ENCODE data around the gene DTX2.
"Not testable (repeated sequence)": the region's sequence is repeated elsewhere in the genome, so short reads cannot be mapped to it uniquely, and the experiment has no call there.

The DTX2 gene

DNA sequence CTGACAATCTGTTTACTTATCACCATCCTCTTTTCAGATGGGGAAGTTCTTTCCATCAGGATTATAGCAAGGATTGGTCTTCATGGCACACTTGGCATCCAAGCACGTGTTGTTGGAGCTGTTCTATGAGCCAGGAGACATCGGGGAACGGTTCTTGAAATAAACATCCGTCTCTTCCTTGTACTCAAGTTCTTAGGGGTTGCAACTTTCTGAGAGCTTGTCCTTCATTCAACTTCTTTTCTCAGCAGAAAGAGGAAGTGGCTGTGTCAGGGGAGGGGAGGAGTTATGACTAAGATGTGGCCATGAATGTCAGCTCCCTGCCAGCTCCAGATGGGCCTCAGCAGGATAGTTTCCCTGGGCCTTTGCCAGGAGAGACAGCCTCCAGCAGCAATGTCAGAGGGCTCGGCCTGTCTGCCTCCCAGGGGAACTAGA lies 15.9 kb upstream of the DTX2 start:
- not testable (repeated sequence) for DNase-seq

DNA sequence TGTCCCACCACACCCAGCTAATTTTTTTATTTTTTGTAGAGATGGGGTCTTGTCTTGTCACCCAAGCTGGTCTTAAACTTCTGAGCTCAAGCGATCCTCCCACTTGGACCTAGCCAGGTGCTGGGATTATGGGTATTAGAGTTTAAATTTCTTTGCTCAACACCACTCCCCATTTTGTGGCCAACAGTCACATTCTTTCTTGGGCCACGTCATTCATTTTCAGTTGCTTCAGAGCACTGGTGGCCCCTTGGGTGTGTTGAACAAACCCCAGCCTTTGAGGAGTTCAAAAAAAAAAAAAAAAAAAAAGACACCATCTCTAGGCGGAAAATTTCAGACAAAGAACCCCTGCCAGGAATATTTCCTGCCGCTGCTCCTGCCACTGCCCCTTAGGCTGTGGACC lies 4.5 kb upstream of the DTX2 start:
- DNase-seq, result not testable (repeated sequence)

DNA sequence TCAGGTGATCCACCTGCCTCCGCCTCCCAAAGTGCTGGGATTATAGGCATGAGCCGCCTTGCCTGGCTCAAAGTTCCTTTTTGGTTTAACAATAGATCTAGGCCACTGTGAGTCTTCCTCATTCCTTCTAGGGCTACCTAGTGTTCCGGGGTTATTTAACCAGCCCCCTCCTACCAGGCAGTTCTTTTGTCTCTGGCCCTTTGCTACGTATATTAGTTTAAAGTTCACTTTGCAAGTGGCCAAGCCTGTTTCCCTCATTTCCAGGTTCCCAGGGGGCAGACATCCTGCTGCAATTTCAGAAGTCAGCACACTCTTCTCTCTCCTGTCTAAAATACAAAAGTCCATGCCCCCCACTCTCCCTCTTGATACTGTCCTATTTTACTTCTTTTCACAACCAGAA lies 3.0 kb upstream of the DTX2 start:
- not testable (repeated sequence) for DNase-seq

DNA sequence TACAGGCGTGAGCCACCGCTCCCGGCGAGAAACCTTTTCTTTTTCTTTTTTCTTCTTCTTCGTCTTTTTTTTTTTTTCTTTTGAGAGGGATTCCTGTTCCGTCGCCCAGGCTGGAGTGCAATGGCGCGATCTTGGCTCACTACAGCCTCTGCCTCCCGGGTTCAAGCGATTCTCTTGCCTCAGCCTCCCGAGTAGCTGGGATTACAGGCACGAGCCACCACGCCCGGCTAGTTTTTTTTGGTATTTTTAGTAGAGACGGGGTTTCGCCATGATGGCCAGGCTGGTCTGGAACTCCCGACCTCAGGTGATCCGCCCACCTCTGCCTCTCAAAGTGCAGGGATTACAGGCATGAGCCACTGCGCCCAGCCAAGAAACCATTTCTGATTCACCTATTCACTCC lies 742 bp upstream of the DTX2 start:
- not testable (repeated sequence) for DNase-seq

DNA sequence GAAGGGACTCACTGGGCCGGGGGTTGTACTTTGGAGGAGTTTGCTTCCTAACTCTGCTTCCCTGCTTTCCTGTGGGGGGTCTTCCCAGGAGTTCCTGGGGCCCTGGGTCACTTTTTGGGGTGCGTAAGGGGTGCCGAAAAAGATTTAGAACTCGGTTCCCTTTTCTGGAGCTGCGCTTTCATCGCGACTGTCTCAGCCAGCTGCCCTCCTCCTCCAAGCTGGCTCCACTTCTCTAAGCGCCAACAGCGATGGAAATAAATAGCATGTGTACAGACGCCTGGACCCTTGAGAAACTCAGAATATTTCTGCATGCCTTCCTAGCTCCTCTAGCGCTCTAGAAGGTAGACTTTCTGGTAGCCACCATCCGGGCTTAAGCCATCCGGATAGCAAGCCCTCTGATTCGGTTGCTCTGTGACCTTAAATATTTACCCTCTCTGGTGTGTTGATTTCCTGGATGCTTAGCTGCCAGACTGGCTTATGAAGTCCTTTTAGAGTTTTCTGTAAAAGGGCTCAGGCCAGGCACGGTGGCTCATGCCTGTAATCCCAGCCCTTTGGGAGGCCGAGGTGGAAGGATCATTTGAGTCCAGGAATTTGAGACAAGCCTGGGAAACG lies 868 bp downstream of the DTX2 start:
- DNase-seq, result not testable (repeated sequence)

DNA sequence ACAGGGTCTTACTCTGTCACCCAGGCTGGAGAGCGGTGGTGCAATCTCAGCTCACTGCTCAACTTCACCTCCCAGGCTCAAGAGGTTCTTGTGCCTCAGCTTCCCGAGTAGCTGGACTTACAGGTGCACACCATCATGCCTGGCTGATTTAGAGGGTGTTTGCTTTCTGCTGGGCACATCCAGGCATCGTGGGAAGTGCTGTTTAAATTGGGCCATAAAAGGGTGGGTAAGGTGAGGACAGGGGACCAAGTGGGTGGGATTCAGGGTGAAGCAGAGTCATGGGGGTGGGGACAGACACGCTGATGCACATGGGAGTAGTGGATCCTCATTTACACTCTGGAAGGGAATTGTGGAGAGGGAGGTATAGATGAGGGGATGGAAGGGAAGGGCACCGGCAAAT lies 3.5 kb downstream of the DTX2 start:
- not testable (repeated sequence) for DNase-seq

DNA sequence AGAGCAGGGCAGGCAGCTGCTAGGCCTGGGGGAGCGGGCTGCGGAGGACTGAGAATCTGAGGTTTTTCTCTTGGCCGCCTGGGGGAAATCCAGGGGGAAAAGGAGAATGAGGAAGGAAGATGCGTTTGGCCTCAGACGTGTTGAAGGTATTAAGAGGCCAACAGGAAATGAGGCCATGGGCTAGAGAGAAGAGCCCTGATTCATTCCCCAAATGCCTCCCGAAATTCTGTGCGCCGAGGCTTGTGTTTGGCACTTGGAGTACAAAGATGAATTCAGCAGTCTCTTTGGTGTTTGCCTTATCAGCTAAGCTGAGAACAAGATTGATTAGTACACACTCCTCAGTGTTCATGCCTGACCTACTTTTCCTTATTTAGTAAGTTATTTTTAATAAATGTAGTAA lies 4.4 kb downstream of the DTX2 start:
- DNase-seq, result not testable (repeated sequence)

DNA sequence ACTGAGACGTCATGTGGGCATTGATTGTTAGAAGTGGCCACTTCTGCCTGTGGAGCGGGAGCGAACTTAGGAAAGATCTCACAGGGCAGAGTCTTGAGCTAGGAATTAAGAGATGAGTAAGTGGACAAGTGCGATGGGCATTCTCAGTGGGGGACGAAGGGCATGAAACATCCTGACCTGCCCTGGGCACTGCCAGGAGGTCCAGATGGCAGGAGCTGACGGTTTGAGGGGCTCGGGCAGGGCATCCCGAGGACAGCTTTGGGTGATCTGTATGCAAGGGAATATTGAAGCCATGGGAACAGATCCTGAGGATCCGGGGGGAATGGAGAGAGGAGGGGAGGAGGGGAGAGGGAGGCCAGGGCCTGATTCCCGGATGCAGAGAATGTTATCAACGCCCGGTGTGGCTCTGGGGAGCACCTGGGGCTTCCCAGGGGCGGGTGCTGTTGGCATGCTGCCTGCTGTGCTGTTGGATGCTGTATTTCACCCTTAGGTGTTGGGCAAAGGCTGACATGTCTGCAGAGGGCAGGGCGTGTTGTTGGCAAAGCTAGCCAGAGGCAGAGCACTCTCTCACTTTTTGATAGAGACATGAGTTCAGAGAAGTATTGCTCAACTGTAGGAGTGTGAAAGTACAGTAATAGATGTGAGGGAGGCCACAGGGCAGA lies 6.4 kb downstream of the DTX2 start:
- DNase-seq, result not testable (repeated sequence)

DNA sequence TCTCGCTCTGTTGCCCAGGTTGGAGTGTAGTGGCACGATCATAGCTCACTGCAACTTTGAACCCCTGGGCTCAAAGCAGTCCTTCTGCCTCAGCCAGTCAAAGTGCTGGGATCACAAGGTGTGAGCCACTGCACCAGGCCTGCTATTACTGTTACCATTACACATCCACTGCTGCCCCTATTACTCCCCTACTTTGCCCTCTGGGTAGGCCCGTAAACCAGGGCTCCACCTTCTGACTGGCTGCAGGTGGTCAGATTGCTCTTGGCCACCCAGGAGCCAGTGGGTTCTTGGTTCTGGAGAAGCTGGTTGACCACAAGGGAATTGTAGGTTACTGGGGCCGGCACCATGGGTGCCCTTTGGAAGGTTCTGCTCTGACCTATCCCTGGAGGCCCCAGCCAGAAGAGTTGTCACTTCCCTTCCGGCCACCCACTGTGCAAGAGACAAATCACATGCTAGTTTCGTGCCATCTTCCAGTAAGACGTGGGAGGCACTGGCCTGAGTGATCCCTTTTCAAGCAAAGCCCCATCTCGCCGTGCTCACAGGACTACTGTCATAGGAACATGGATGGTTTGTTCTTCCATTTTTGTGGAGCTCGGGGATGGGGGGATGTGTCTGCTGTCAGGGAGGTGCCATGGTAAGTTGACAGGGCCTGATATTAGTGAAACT lies 10.2 kb downstream of the DTX2 start:
- DNase-seq, result not testable (repeated sequence)

DNA sequence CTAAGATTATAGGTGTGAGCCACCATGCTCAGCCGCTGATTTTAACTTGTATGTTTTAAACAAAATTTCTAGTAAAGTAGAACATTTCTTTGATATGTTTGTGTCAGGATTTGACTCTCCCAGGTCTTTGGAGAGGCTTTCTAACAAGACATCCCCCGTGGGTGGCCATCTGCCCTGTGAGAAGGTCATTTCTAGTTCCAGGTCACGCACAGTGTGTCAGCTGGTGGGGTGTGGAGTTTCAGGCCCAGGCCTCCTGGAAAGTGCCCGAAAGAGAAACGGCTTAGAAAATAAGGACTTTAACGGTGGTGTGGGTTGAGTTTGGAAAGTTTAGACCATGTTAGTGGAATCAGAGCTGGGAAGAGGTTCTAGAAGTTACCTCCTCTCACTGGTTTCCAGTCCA lies 11.6 kb downstream of the DTX2 start:
- DNase-seq, result not testable (repeated sequence)

DNA sequence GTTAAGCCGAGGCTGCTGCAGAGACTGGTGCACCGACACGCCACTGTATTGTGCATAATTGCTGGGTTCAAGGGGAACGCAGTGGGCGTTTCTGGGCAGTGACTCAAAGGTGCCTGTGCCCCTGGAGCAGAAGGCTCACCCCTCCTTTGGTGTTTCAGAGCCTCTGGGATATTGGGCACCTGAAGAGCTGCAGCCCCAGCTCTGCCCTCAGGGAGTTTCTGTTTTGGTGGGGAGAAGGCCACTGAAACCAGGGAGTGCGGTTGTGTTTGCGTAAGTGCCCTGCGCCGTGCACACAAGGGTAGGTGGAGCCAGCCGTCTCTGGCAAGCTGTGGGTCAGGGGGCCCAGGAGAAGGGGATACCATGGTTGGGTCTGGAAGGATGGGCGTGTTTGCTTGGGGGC lies 14.8 kb downstream of the DTX2 start:
- DNase-seq, result not testable (repeated sequence)

DNA sequence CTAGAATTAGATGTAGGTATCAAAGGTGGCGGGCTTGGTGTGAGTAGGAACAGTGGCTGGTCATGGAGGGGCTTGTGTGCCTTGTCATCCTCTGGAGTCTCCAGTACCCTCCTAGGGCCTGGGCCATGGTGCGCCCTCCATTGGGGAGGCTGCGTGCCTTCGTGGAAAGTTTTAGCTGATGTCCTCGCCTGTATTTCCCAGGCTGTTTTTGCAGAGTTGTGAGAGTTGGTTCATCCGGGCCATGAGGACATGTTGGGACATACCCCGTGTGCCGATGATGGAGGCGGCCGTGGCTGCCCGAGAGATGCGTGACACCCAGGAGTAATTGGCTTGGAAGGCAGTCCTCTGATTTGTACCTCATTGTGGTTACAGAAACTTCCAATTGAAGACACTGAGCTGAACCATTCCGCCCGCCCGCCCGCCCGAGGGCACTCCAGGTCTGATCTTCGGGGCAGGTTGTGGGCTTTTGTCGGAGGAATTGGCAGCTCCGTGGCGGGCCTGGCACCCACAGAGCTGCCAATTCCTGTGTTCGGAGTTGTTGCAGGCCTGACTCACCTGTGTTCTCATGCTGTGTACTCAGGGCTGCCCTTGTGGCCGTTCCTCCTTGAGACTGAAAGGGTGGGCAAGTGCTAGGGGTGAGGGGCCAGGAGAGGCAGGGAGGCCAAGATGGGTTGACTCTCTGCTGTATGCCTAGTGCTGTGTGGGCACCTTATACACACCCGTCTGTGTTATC lies 15.4 kb downstream of the DTX2 start:
- DNase-seq, result not testable (repeated sequence)

DNA sequence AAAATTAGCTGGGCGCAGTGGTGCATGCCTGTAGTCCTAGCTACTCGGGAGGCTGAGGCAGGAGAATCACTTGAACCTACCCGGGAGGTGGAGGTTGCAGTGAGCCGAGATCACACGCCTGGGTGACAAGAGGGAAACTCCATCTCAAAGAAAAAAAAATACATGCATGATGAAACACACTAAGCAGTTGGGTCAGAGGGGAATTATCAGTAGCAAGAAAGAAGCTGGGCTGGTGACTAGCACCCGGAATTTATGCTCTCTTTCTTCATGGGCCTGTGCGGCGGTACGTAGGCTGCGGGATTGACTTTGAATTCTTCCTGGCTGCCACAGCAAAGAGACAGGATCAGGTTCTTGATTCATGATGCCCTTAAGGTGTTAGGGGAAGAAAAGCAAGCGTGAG lies 18.1 kb downstream of the DTX2 start:
- not testable (repeated sequence) for DNase-seq

DNA sequence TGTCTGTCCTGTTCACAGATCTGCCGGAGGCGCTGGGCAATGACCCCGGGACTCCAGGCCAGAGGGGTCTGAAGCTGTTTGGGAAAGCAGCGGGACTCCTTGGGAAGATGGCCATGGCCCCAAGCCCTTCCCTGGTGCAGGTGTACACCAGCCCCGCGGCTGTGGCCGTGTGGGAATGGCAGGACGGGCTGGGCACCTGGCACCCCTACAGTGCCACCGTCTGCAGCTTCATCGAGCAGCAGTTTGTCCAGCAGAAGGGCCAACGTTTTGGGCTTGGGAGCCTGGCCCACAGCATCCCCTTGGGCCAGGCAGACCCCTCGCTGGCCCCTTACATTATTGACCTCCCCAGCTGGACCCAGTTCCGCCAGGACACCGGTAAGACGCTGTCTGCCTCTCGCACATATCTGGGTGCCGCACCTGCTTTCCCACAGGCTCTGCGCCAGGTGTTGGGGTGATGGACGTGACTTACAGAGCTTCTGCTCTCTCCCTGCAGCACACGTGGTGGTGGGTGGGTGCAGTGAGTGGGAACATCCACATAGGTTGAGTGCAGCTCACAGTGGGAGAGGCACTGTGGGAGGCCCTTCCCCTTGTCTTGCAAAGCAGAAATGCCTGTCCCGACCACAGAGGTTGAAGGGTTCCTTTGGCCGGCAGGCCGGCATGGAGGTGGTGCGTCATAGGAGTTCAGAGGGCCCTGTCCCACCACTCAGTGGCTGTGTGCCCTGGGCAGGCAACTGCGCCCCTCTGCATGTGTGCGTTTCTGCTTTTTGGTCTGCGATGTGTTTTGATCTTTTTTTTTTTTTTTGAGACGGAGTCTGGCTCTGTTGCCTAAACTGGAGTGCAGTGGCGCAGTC lies 19.1 kb downstream of the DTX2 start:
- DNase-seq, result not testable (repeated sequence)

DNA sequence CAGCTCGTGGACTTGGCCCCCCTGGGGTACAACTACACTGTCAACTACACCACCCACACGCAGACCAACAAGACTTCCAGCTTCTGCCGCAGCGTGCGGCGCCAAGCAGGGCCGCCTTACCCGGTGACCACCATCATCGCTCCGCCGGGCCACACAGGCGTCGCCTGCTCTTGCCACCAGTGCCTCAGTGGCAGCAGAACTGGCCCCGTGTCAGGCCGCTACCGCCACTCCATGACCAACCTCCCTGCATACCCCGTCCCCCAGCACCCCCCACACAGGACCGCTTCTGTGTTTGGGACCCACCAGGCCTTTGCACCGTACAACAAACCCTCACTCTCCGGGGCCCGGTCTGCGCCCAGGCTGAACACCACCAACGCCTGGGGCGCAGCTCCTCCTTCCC lies 21.2 kb downstream of the DTX2 start:
- DNase-seq, result not testable (repeated sequence)

DNA sequence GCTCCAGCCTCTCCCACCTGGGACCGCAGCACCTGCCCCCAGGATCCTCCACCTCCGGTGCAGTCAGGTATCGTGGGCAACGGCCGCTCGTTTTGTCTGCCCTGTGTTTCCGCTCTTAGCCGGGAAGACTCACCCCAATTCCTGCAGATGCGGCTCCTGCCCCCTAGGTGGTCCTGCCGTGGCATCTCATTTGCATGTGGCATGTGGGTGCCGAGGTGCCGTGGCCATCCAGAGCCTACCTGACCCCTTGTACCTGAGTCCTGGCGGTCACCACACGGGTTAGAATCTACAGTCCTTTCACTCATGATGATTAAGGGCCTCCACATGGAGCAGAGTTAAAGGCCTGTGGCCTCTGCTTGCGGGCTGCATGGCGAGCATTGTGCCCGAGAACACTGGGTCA lies 21.6 kb downstream of the DTX2 start:
- DNase-seq, result not testable (repeated sequence)

DNA sequence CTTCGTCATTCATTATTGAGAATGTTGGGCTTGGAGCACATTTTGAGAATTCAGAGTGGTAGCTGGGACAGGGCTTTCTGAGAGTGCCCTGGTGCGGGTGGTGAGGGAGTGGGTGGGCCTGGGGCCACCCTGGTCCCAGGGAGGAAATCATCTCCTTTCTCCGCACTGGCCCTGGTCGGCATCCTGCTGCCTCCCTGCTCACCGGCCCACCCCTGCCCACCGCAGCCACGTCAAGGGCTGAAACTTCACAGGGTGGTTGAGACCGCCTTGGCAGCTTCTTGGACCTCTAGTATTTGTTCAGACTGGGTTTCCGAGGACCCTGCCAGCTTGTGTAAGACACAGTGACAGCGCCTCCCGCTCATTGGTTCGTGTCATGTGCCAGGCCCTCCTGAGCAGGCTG lies 22.9 kb downstream of the DTX2 start:
- not testable (repeated sequence) for DNase-seq

DNA sequence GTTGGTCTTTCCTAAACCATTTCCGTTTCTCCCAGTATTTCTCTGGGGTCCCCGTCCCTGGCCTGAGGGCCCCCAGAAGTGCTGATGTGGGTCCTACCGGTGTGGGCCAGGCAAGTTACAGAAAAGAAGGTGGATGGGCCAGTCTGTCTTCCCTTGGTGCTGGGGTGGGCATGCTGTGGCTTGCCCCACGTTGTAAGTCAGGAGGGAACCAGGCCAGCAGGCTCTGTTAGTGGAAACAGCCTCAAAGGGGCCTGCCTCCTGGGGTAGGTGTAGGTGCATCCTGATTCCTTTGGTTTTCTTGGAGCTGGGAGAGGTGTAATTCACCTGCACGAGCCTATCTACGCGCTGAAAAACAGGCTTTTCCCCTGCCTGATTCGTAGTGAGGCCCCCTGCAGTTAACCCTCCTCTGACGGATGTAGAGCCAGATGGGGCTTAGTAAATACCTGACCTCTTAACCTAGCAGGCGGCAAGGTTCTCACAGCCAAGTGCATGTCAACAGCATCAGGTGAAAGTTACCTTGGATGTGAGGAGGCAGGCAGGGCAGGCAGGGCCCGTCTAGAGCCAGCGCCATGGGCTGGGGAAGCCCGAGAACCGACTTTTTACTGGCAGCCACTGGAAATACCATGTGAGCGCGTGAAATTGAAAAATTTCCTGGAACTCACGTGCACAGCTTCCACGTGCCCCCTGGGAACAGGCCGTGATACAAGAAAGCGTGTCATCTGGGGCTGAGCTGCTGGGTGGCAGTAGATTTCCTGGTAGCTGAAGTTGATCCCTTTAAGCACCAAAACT lies 24.5 kb downstream of the DTX2 start:
- DNase-seq, result not testable (repeated sequence)

DNA sequence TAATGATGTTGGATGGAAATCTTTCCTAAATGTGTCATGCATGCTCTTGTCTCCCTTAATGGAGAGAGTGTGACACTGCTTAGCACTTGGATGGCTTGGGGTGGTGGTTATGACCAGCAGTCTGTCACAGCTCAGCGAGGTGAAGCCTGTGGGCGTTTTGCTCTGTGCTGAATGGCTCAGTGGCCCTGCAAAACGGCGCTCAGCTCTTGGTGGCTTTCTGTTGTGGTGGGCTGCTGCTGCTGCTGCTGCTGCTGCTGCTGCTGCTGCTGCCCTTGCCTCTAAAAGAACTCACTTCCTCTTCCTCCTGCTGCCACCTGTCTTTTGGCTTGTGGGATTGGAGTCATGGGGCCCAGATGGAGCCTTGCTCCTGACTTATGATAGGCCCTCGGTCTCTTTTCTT lies 25.1 kb downstream of the DTX2 start:
- DNase-seq, result not testable (repeated sequence)

DNA sequence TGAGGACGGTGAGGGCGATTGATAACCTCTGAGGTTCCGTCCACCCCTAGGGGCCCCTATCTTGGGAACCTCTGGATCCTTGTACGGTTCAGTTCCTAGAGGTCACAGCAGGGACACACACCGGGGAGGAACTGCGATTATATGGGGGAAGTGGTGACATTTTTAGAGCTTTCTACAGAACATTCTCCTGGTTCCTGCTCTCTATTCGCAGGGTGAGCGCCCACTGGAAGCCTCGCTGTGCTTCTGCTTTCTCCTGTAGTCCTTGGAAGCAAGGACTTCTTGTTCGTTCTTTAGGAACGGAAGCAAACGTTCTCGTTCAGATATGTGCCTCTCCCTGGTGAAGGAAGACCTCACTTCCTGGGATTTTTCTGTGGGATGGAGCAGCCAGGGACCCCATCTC lies 26.5 kb downstream of the DTX2 start:
- not testable (repeated sequence) for DNase-seq

DNA sequence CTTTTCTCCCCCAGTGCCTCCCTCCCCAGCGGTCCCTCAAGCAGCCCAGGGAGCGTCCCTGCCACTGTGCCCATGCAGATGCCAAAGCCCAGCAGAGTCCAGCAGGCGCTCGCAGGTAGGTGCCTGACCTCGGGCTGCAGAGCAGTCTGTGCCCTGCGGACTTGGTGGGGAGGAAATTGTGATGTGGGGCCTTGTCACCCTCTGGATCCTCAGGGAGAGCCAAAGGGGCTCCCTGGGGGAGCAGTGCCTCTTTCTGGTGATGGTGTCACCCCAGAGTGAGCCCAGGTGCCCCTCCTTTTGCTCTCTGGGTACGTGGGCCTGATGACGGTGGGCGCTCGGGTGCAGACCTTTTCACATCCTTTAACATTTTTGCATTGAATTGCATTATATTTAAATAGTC lies 30.6 kb downstream of the DTX2 start:
- DNase-seq, result not testable (repeated sequence)

DNA sequence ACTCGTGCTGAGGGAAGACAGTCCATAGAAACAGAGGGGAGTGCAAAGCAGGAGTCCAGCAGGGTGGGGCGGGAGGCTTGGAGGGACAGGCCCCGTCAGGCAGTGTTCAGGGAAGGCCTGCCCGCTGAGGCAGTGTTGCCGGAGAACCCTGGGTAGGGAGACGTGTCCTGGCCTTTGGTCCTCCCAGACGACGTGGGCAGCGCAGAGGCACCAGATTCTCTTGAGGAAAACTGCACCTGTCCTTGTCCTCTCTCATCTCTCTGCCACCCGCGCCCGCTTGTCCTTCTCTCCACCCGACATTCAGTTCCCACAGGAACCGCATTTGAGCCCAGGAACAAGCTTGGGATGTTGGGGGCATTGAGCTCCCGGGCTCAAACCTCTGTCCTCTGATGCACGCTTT lies 34.2 kb downstream of the DTX2 start:
- DNase-seq, result not testable (repeated sequence)
